ENCODE results near the gene SLC1A7.

GRCh38 chr1:53138991-53139884 is 3.2 kb downstream of the SLC1A7 start:
- TF ChIP-seq EZH2 (IDR thresholded peaks at IDR 0.05; ENCODE audit: borderline replicate concordance, insufficient read depth, low read depth, low read length, poor library complexity, severe bottlenecking): no peak
- no peak for TF ChIP-seq CTCF (IDR thresholded peaks at IDR 0.05)
